SK-N-MC (cell line): Measurements from ENCODE around the gene GGT6.

Experiments used
- DNase-seq: peaks from one replicate; pipeline ENCODE4 v3.0.0-alpha.2; 2011; ENCODE audit warnings: low read depth, low spot score
- H3K27ac ChIP-seq: fragments of 200-600 bp; sonication (generic); 2 replicates; pipeline ENCODE4 v1.5.1; 2016; ENCODE audit warnings: mixed run types
- H3K36me3 ChIP-seq: fragments of 200-600 bp; sonication (generic); 2 replicates; pipeline ENCODE4 v1.6.1; 2017; ENCODE audit warnings: antibody characterized with exemption, low read length, mixed read lengths; ENCODE audit not compliant: insufficient read depth
- H3K4me3 ChIP-seq: fragments of 200-600 bp; sonication (generic); 2 replicates; pipeline ENCODE4 v1.5.1; 2016
- H3K9ac ChIP-seq: fragments of 200-600 bp; sonication (generic); 2 replicates; pipeline ENCODE4 v1.8.0; 2017; ENCODE audit warnings: mixed run types, mixed read lengths; ENCODE audit not compliant: insufficient read length
- H3K9me3 ChIP-seq: fragments of 200-600 bp; sonication (generic); 2 replicates; pipeline ENCODE4 v1.6.1; 2017; ENCODE audit warnings: low read depth, mild to moderate bottlenecking, antibody characterized with exemption, low read length, moderate library complexity, mixed read lengths
- EZH2 ChIP-seq: fragments of 200-600 bp; sonication (generic); IDR thresholded peaks from one replicate; pipeline ENCODE4 v1.6.1; 2017; ENCODE audit warnings: antibody characterized with exemption
- FOXP2 ChIP-seq: optimal IDR thresholded peaks from 2 replicates; pipeline ENCODE3; 2011; ENCODE audit warnings: mild to moderate bottlenecking, moderate library complexity; ENCODE audit not compliant: insufficient read depth; ENCODE audit errors: extremely low read length, control extremely low read depth
- POLR2AphosphoS5 ChIP-seq: IDR thresholded peaks from 2 replicates; pipeline ENCODE4 v1.6.1; 2012; ENCODE audit warnings: mild to moderate bottlenecking, low read depth, low read length, borderline replicate concordance

Gene GGT6

GRCh38 chr17:4573115-4573514, 12.7 kb upstream of the GGT6 start:
- Histone ChIP-seq H3K27ac (no peak overlapping the region), H3K36me3 (no peaks in the 10 kb centered on the region), H3K9ac (no peak overlapping the region), H3K9me3 (no peaks in the 10 kb centered on the region), H3K4me3 (no peak overlapping the region)
- TF ChIP-seq EZH2 (no peak), POLR2AphosphoS5 (no peak), FOXP2 (no peak)
- DNase-seq: no peak

- no peak overlapping the region for H3K4me3 ChIP-seq
- no peak overlapping the region for H3K27ac ChIP-seq
- no peak for TF ChIP-seq POLR2AphosphoS5
- no peak for TF ChIP-seq EZH2
- no peak for TF ChIP-seq FOXP2
- no peak for DNase-seq
- H3K9me3 ChIP-seq: no peaks in the 10 kb centered on the region
- H3K9ac ChIP-seq: no peak overlapping the region
- H3K36me3 ChIP-seq: no peaks in the 10 kb centered on the region
Observed at GRCh38 chr17:4572131-4572530, 11.8 kb upstream of the GGT6 start.

GRCh38 chr17:4569591-4569990, 9.2 kb upstream of the GGT6 start:
- no peak overlapping the region for H3K4me3 ChIP-seq
- no peak for DNase-seq
- no peaks in the 10 kb centered on the region for H3K36me3 ChIP-seq
- TF ChIP-seq POLR2AphosphoS5: no peak
- TF ChIP-seq FOXP2: no peak
- TF ChIP-seq EZH2: no peak
- no peak overlapping the region for H3K27ac ChIP-seq
- no peak overlapping the region for H3K9ac ChIP-seq
- no peaks in the 10 kb centered on the region for H3K9me3 ChIP-seq

GRCh38 chr17:4566785-4567184, 6.4 kb upstream of the GGT6 start:
- Histone ChIP-seq H3K27ac (no peak overlapping the region), H3K9ac (no peak overlapping the region), H3K4me3 (no peak overlapping the region), H3K9me3 (no peaks in the 10 kb centered on the region), H3K36me3 (no peaks in the 10 kb centered on the region)
- TF ChIP-seq POLR2AphosphoS5: no peak
- TF ChIP-seq EZH2: no peak
- DNase-seq: peak; percentile 6

GRCh38 chr17:4565209-4566141, 5.1 kb upstream of the GGT6 start:
- Histone ChIP-seq H3K4me3 (peak overlapping the region; percentile 72), H3K36me3 (no peaks in the 10 kb centered on the region), H3K9ac (peak overlapping the region; percentile 66), H3K27ac (no peak overlapping the region), H3K9me3 (no peaks in the 10 kb centered on the region)
- DNase-seq: peak; percentile 16
- no peak for TF ChIP-seq FOXP2
- no peak for TF ChIP-seq POLR2AphosphoS5
- no peak for TF ChIP-seq EZH2

GRCh38 chr17:4562015-4562969, 1.9 kb upstream of the GGT6 start:
- DNase-seq: no peak
- no peak overlapping the region for H3K9ac ChIP-seq

GRCh38 chr17:4560837-4561256, 470 bp upstream of the GGT6 start:
- Histone ChIP-seq H3K27ac (no peak overlapping the region), H3K9me3 (no peaks in the 10 kb centered on the region), H3K36me3 (no peaks in the 10 kb centered on the region), H3K4me3 (no peak overlapping the region), H3K9ac (no peak overlapping the region)
- TF ChIP-seq EZH2 (no peak), POLR2AphosphoS5 (no peak), FOXP2 (no peak)
- no peak for DNase-seq

More at GRCh38 chr17:4562015-4562969, 1.9 kb upstream of the GGT6 start:
- Histone ChIP-seq H3K36me3 (no peaks in the 10 kb centered on the region), H3K4me3 (no peak overlapping the region), H3K9me3 (no peaks in the 10 kb centered on the region), H3K27ac (no peak overlapping the region)
- TF ChIP-seq FOXP2 (no peak), POLR2AphosphoS5 (no peak), EZH2 (no peak)

- no peaks in the 10 kb centered on the region for H3K36me3 ChIP-seq
- DNase-seq: no peak
Observed at GRCh38 chr17:4559966-4560365, 411 bp downstream of the GGT6 start.

More at GRCh38 chr17:4559966-4560365, 411 bp downstream of the GGT6 start:
- Histone ChIP-seq H3K9me3 (no peaks in the 10 kb centered on the region), H3K4me3 (no peak overlapping the region), H3K9ac (no peak overlapping the region), H3K27ac (no peak overlapping the region)
- TF ChIP-seq FOXP2 (no peak), EZH2 (no peak), POLR2AphosphoS5 (no peak)
